H9 (cell line): Measurements from ENCODE around the gene CHRM4. TPM values are rescaled to one million over a fixed set of nuclear protein-coding genes. Genes with fewer than 3 reads are reported as not detected.

Experiments
- DNase-seq: peaks from one replicate; pipeline ENCODE4 v3.0.0-alpha.2; 2017
- H2AFZ ChIP-seq: one replicate; pipeline ENCODE4 v1.6.1; 2013; ENCODE audit warnings: mild to moderate bottlenecking, low read length, control low read depth, moderate library complexity
- H2AK5ac ChIP-seq: 2 replicates; pipeline ENCODE4 v1.6.1; 2013; ENCODE audit warnings: low read length, control low read depth, mixed read lengths; ENCODE audit not compliant: insufficient read length
- H2BK120ac ChIP-seq: one replicate; pipeline ENCODE4 v1.6.1; 2013; ENCODE audit warnings: low read depth, mild to moderate bottlenecking, low read length, control low read depth, inconsistent platforms; ENCODE audit not compliant: poor library complexity, severe bottlenecking
- H2BK12ac ChIP-seq: 2 replicates; pipeline ENCODE4 v1.6.1; 2013; ENCODE audit warnings: low read length, control low read depth, mixed read lengths, low read depth; ENCODE audit not compliant: insufficient read length
- H2BK15ac ChIP-seq: 2 replicates; pipeline ENCODE4 v1.6.1; 2013; ENCODE audit warnings: low read depth, low read length, control low read depth
- H2BK20ac ChIP-seq: one replicate; pipeline ENCODE4 v1.6.1; 2013; ENCODE audit warnings: low read depth, mild to moderate bottlenecking, low read length, control low read depth, inconsistent platforms; ENCODE audit not compliant: poor library complexity, severe bottlenecking
- H2BK5ac ChIP-seq: 2 replicates; pipeline ENCODE4 v1.6.1; 2013; ENCODE audit warnings: low read length, control low read depth, mixed read lengths; ENCODE audit not compliant: insufficient read length
- H3K14ac ChIP-seq: 2 replicates; pipeline ENCODE4 v1.6.1; 2013; ENCODE audit warnings: low read length, control low read depth; ENCODE audit not compliant: insufficient read depth
- H3K18ac ChIP-seq: 2 replicates; pipeline ENCODE4 v1.6.1; 2013; ENCODE audit warnings: low read depth, mild to moderate bottlenecking, mixed read lengths, low read length, control low read depth; ENCODE audit not compliant: insufficient read length
- H3K23ac ChIP-seq: 2 replicates; pipeline ENCODE4 v1.6.1; 2013; ENCODE audit warnings: low read length, control low read depth, mixed read lengths, low read depth; ENCODE audit not compliant: insufficient read length
- H3K23me2 ChIP-seq: 2 replicates; pipeline ENCODE4 v1.6.1; 2013; ENCODE audit warnings: low read depth, mild to moderate bottlenecking, mixed read lengths, low read length, control low read depth; ENCODE audit not compliant: insufficient read length, poor library complexity, severe bottlenecking
- H3K27ac ChIP-seq: 2 replicates; pipeline ENCODE4 v1.5.1; 2013; ENCODE audit warnings: low read length, control low read depth, mixed read lengths, low read depth; ENCODE audit not compliant: insufficient read length
- H3K27me3 ChIP-seq: 2 replicates; pipeline ENCODE4 v1.6.1; 2013; ENCODE audit warnings: low read length, control low read depth, inconsistent platforms; ENCODE audit not compliant: insufficient read depth
- H3K4ac ChIP-seq: 2 replicates; pipeline ENCODE4 v1.6.1; 2013; ENCODE audit warnings: low read depth, mild to moderate bottlenecking, control low read depth, inconsistent platforms, low read length, moderate library complexity
- H3K4me1 ChIP-seq: 2 replicates; pipeline ENCODE4 v1.6.1; 2013; ENCODE audit warnings: low read length, control low read depth, inconsistent platforms; ENCODE audit not compliant: insufficient read depth
- H3K4me2 ChIP-seq: 2 replicates; pipeline ENCODE4 v1.6.1; 2013; ENCODE audit warnings: low read length, control low read depth, mixed read lengths; ENCODE audit not compliant: insufficient read length, insufficient read depth
- H3K56ac ChIP-seq: 2 replicates; pipeline ENCODE4 v1.6.1; 2013; ENCODE audit warnings: low read depth, mild to moderate bottlenecking, mixed read lengths, low read length, control low read depth; ENCODE audit not compliant: insufficient read length
- H3K79me1 ChIP-seq: 2 replicates; pipeline ENCODE4 v1.6.1; 2013; ENCODE audit warnings: low read depth, mild to moderate bottlenecking, moderate library complexity, low read length, control low read depth, inconsistent platforms; ENCODE audit not compliant: insufficient read depth, poor library complexity, severe bottlenecking
- H3K79me2 ChIP-seq: 2 replicates; pipeline ENCODE4 v1.6.1; 2013; ENCODE audit warnings: low read length, control low read depth, inconsistent platforms; ENCODE audit not compliant: insufficient read depth
- H3K9ac ChIP-seq: 2 replicates; pipeline ENCODE4 v1.6.1; 2013; ENCODE audit warnings: low read length, control low read depth, mixed read lengths; ENCODE audit not compliant: insufficient read length; ENCODE audit errors: extremely low read depth
- H3K9me3 ChIP-seq: one replicate; pipeline ENCODE4 v1.6.1; 2013; ENCODE audit warnings: low read depth, low read length, inconsistent platforms; ENCODE audit not compliant: control insufficient read depth
- H3T11ph ChIP-seq: one replicate; pipeline ENCODE4 v1.6.1; 2013; ENCODE audit warnings: mild to moderate bottlenecking, low read length, control low read depth, inconsistent platforms
- H4K20me1 ChIP-seq: one replicate; pipeline ENCODE4 v1.6.1; 2013; ENCODE audit not compliant: control insufficient read depth, insufficient read length, insufficient read depth
- H4K5ac ChIP-seq: 2 replicates; pipeline ENCODE4 v1.6.1; 2013; ENCODE audit warnings: low read depth, mild to moderate bottlenecking, mixed read lengths, low read length, control low read depth; ENCODE audit not compliant: insufficient read length
- H4K8ac ChIP-seq: replicated peaks from 2 replicates; pipeline ENCODE4 v1.6.1; 2013; ENCODE audit warnings: low read length, control low read depth, mixed read lengths, low read depth; ENCODE audit not compliant: insufficient read length
- H4K91ac ChIP-seq: 2 replicates; pipeline ENCODE4 v1.6.1; 2013; ENCODE audit warnings: low read depth, mild to moderate bottlenecking, moderate library complexity, mixed read lengths, low read length, control low read depth; ENCODE audit not compliant: insufficient read length
- H3K27ac Mint-ChIP-seq, 3 experiments: 2 replicates in 2 of 3; 3 replicates in 1 of 3; pipeline ENCODE4 v1.8.0; 2020 to 2021; ENCODE audit warnings: mixed read lengths in 3 of 3, mild to moderate bottlenecking in 1 of 3, moderate library complexity in 1 of 3
- H3K27me3 Mint-ChIP-seq: 2 replicates; pipeline ENCODE4 v1.8.0; 2021; ENCODE audit warnings: low read depth, mild to moderate bottlenecking, moderate library complexity, mixed read lengths
- H3K36me3 Mint-ChIP-seq, 3 experiments: 2 replicates in 2 of 3; 3 replicates in 1 of 3; pipeline ENCODE4 v1.8.0; 2020 to 2021; ENCODE audit warnings: low read depth in 3 of 3, mixed read lengths in 3 of 3; ENCODE audit not compliant: insufficient read depth in 1 of 3
- H3K4me1 Mint-ChIP-seq, 2 experiments: 2 replicates each; pipeline ENCODE4 v1.8.0; 2020; ENCODE audit warnings: mixed read lengths in 2 of 2
- H3K4me3 Mint-ChIP-seq, 2 experiments: 2 replicates in 1 of 2; 3 replicates in 1 of 2; pipeline ENCODE4 v1.8.0; 2020 to 2021; ENCODE audit warnings: mild to moderate bottlenecking in 2 of 2, mixed read lengths in 2 of 2, moderate library complexity in 1 of 2
- H3K9me3 Mint-ChIP-seq, 2 experiments: 2 replicates in 1 of 2; 3 replicates in 1 of 2; pipeline ENCODE4 v1.8.0; 2020; ENCODE audit warnings: mild to moderate bottlenecking in 2 of 2, mixed read lengths in 2 of 2, moderate library complexity in 1 of 2
- WGBS: extraction: QIAGEN DNeasy Blood & Tissue Kit; methylation state at CpG from one replicate; pipeline ENCODE4 v1.1.7; 2013; ENCODE audit warnings: missing lambda C conversion rate, low lambda C conversion rate, mixed read lengths; ENCODE audit not compliant: insufficient read length; ENCODE audit errors: extremely low coverage; 5-methylcytosine and 5-hydroxymethylcytosine counted together
- total RNA-seq: library from RNA; stranded (reverse); gene quantifications from 2 replicates; pipeline ENCODE4 v1.2.1, GENCODE V29; 2021
- TF ChIP-seq, protein P1 (sequence below): fragments of 200-600 bp; sonication (generic); conservative IDR thresholded peaks from 3 replicates; pipeline ENCODE4 v1.8.0; 2021; ENCODE audit warnings: antibody characterized with exemption, mild to moderate bottlenecking

The CHRM4 gene
- total RNA-seq, 1 experiment from 2014 or later: 1.0 TPM

- peaks cover 35 to 49% of the 10 kb centered on the region in 2 experiments for H3K4me1 Mint-ChIP-seq
- H3K4ac ChIP-seq: no peak overlapping the region
- H3K79me1 ChIP-seq: peaks cover 2% of the 10 kb centered on the region
- H2BK12ac ChIP-seq: no peak overlapping the region
- no peaks in the 10 kb centered on the region for H3K27me3 ChIP-seq
- H4K8ac ChIP-seq: no peak overlapping the region
- H3K36me3 Mint-ChIP-seq: peaks cover 0 to 5% (median 2%) of the 10 kb centered on the region in 3 experiments; a peak in 4 of 7 replicates
- TF ChIP-seq, protein P1, sequence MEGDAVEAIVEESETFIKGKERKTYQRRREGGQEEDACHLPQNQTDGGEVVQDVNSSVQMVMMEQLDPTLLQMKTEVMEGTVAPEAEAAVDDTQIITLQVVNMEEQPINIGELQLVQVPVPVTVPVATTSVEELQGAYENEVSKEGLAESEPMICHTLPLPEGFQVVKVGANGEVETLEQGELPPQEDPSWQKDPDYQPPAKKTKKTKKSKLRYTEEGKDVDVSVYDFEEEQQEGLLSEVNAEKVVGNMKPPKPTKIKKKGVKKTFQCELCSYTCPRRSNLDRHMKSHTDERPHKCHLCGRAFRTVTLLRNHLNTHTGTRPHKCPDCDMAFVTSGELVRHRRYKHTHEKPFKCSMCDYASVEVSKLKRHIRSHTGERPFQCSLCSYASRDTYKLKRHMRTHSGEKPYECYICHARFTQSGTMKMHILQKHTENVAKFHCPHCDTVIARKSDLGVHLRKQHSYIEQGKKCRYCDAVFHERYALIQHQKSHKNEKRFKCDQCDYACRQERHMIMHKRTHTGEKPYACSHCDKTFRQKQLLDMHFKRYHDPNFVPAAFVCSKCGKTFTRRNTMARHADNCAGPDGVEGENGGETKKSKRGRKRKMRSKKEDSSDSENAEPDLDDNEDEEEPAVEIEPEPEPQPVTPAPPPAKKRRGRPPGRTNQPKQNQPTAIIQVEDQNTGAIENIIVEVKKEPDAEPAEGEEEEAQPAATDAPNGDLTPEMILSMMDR: no peak
- no peak overlapping the region for H4K91ac ChIP-seq
- H3K27me3 Mint-ChIP-seq: no peaks in the 10 kb centered on the region
- no peak overlapping the region for H3K18ac ChIP-seq
- no peak overlapping the region for H3K4me2 ChIP-seq
- H4K5ac ChIP-seq: no peak overlapping the region
- H2AFZ ChIP-seq: no peak overlapping the region
- no peaks in the 10 kb centered on the region for H3K23me2 ChIP-seq
- no peaks in the 10 kb centered on the region; the same call in 1 of the 2 replicates for H3K79me2 ChIP-seq
- H3K23ac ChIP-seq: no peak overlapping the region
- H3T11ph ChIP-seq: no peak overlapping the region
- H3K4me3 Mint-ChIP-seq: no peak overlapping the region; a peak in 1 of 5 replicates
- H2BK20ac ChIP-seq: no peak overlapping the region
- no peak overlapping the region; the same call in 1 of the 2 replicates for H3K14ac ChIP-seq
- H2BK120ac ChIP-seq: no peak overlapping the region
- H3K4me1 ChIP-seq: no peaks in the 10 kb centered on the region; the same call in 1 of the 2 replicates
- H3K9ac ChIP-seq: no peak overlapping the region
- no peak overlapping the region; a peak in 3 of 7 replicates for H3K27ac Mint-ChIP-seq
- no peaks in the 10 kb centered on the region for H4K20me1 ChIP-seq
- H3K27ac ChIP-seq: no peak overlapping the region
- no peaks in the 10 kb centered on the region for H3K9me3 Mint-ChIP-seq
- DNase-seq: no peak
- H2BK5ac ChIP-seq: no peak overlapping the region
- H3K9me3 ChIP-seq: no peaks in the 10 kb centered on the region
- no peak overlapping the region for H3K56ac ChIP-seq
- no CpG with 5 or more reads among the region's 26 CpGs for WGBS
- H2BK15ac ChIP-seq: no peak overlapping the region
- no peak overlapping the region for H2AK5ac ChIP-seq
These were observed 30.1 kb downstream of the CHRM4 start for GRCh38 chr11:46361283-46362155.
